IMR-90 (cell line): ENCODE measurements around the gene ROBO1. TPM values are rescaled to one million over a fixed set of nuclear protein-coding genes. Genes with fewer than 3 reads are reported as not detected.

Experiments used
- ATAC-seq: fragments of 200-7000 bp; cut with Tn5 transposase; 2 replicates; pipeline ENCODE4 v1.9.1; 2020; ENCODE audit warnings: low read depth, mild to moderate bottlenecking, moderate library complexity
- BruUV-seq: library from RNA; stranded (reverse); fragments of 400-500 nt; replicated peaks from 2 replicates; lab custom pipeline; 2021; lab: Mats Ljungman, UMichigan
- CTCF ChIA-PET: fragments of 300-600 bp; formaldehyde crosslinking; extraction: SDS; loops from one replicate; lab custom pipeline; 2021; ENCODE audit warnings: antibody characterized with exemption; lab: Yijun Ruan, JAX
- POLR2A ChIA-PET: fragments of 300-600 bp; sonication (Branson Sonifier 250); formaldehyde crosslinking; loops from one replicate; lab custom pipeline; 2022; ENCODE audit warnings: antibody characterized with exemption; ENCODE audit not compliant: unreplicated experiment; lab: Charles Lee
- DNase-seq: peaks from one replicate; pipeline ENCODE4 v3.0.0; 2013
- H2AFZ ChIP-seq: replicated peaks from 2 replicates; pipeline ENCODE3; 2013; ENCODE audit warnings: low read length, mild to moderate bottlenecking; ENCODE audit not compliant: poor library complexity
- H2AK5ac ChIP-seq: 2 replicates; pipeline ENCODE4 v1.6.1; 2013; ENCODE audit warnings: low read depth, low read length, inconsistent platforms
- H2AK9ac ChIP-seq: replicated peaks from 2 replicates; pipeline ENCODE3; 2013; ENCODE audit warnings: mild to moderate bottlenecking, low read depth, low read length, moderate library complexity; ENCODE audit not compliant: poor library complexity
- H2BK120ac ChIP-seq: 2 replicates; pipeline ENCODE4 v1.6.1; 2013; ENCODE audit warnings: low read depth, low read length, inconsistent platforms
- H2BK15ac ChIP-seq: 3 replicates; pipeline ENCODE4 v1.6.1; 2013; ENCODE audit warnings: low read depth, low read length, inconsistent platforms
- H2BK20ac ChIP-seq: 2 replicates; pipeline ENCODE4 v1.6.1; 2013; ENCODE audit warnings: low read depth, mild to moderate bottlenecking, inconsistent platforms, low read length, moderate library complexity
- H2BK5ac ChIP-seq: 2 replicates; pipeline ENCODE4 v1.6.1; 2013; ENCODE audit warnings: mild to moderate bottlenecking, low read depth, low read length, inconsistent platforms; ENCODE audit not compliant: poor library complexity, severe bottlenecking
- H3K14ac ChIP-seq: replicated peaks from 2 replicates; pipeline ENCODE4 v1.6.1; 2013; ENCODE audit warnings: low read depth, low read length, inconsistent platforms
- H3K18ac ChIP-seq: 2 replicates; pipeline ENCODE4 v1.6.1; 2013; ENCODE audit warnings: low read depth, low read length, control low read depth
- H3K23ac ChIP-seq: 2 replicates; pipeline ENCODE4 v1.6.1; 2013; ENCODE audit warnings: low read depth, low read length, inconsistent platforms
- H3K27ac ChIP-seq: 2 replicates; pipeline ENCODE4 v1.5.1; 2013; ENCODE audit warnings: mild to moderate bottlenecking, control low read depth, low read length; ENCODE audit not compliant: insufficient read depth
- H3K27me3 ChIP-seq: 2 replicates; pipeline ENCODE4 v1.6.1; 2013; ENCODE audit warnings: low read length; ENCODE audit not compliant: control insufficient read depth, insufficient read depth
- H3K36me3 ChIP-seq: 2 replicates; pipeline ENCODE4 v1.6.1; 2013; ENCODE audit warnings: low read length, mixed read lengths; ENCODE audit not compliant: control insufficient read depth, insufficient read depth
- H3K4ac ChIP-seq: 2 replicates; pipeline ENCODE4 v1.6.1; 2013; ENCODE audit warnings: low read depth, low read length, inconsistent platforms
- H3K4me1 ChIP-seq: 2 replicates; pipeline ENCODE4 v1.6.1; 2013; ENCODE audit warnings: low read length, mixed read lengths; ENCODE audit not compliant: control insufficient read depth, insufficient read depth
- H3K4me2 ChIP-seq: 2 replicates; pipeline ENCODE4 v1.6.1; 2013; ENCODE audit warnings: low read depth, mild to moderate bottlenecking, control low read depth, low read length, moderate library complexity
- H3K4me3 ChIP-seq: 2 replicates; pipeline ENCODE4 v1.5.1; 2013; ENCODE audit warnings: low read depth, mild to moderate bottlenecking, control low read depth, low read length, moderate library complexity; ENCODE audit not compliant: insufficient read depth
- H3K56ac ChIP-seq: 2 replicates; pipeline ENCODE4 v1.6.1; 2013; ENCODE audit warnings: low read length, inconsistent platforms; ENCODE audit not compliant: insufficient read depth; ENCODE audit errors: extremely low read depth
- H3K79me1 ChIP-seq, 2 experiments: 2 replicates each; pipeline ENCODE4 v1.6.1; 2013; ENCODE audit warnings: low read length in 2 of 2, inconsistent platforms in 1 of 2, low read depth in 1 of 2
- H3K9ac ChIP-seq: 2 replicates; pipeline ENCODE4 v1.6.1; 2013; ENCODE audit warnings: low read depth, low read length, control low read depth
- H3K9me1 ChIP-seq: 2 replicates; pipeline ENCODE4 v1.6.1; 2013; ENCODE audit warnings: low read length, inconsistent platforms; ENCODE audit not compliant: insufficient read depth
- H3K9me3 ChIP-seq: 2 replicates; pipeline ENCODE4 v1.6.1; 2013; ENCODE audit warnings: low read length; ENCODE audit not compliant: control insufficient read depth, insufficient read depth
- H4K20me1 ChIP-seq: 2 replicates; pipeline ENCODE4 v1.6.1; 2013; ENCODE audit warnings: low read length, inconsistent platforms; ENCODE audit not compliant: insufficient read depth
- H4K5ac ChIP-seq: 2 replicates; pipeline ENCODE4 v1.6.1; 2013; ENCODE audit warnings: mild to moderate bottlenecking, low read depth, low read length, control low read depth
- H4K8ac ChIP-seq, 2 experiments: 2 replicates each; pipeline ENCODE4 v1.6.1; 2013; ENCODE audit warnings: low read depth in 2 of 2, low read length in 2 of 2, control low read depth in 1 of 2, inconsistent platforms in 1 of 2
- H4K91ac ChIP-seq: 2 replicates; pipeline ENCODE4 v1.6.1; 2013; ENCODE audit warnings: low read depth, low read length, inconsistent platforms; ENCODE audit not compliant: insufficient read depth
- CHD1 ChIP-seq: IDR thresholded peaks from 2 replicates; pipeline ENCODE4 v1.6.1; 2012; ENCODE audit warnings: low read depth, low read length, improper control_type of control experiment
- MAFK ChIP-seq: IDR thresholded peaks from 2 replicates; pipeline ENCODE4 v1.6.1; 2012; ENCODE audit warnings: low read depth, low read length, improper control_type of control experiment
- MAZ ChIP-seq: IDR thresholded peaks from 2 replicates; pipeline ENCODE4 v1.6.1; 2012; ENCODE audit warnings: low read depth, mild to moderate bottlenecking, low read length, improper control_type of control experiment, moderate library complexity, borderline replicate concordance
- NFE2L2 ChIP-seq: fragments of 150-350 bp; IDR thresholded peaks from 2 replicates; pipeline ENCODE4 v1.6.1; 2016; ENCODE audit warnings: low read depth, mild to moderate bottlenecking, low read length
- POLR2A ChIP-seq: IDR thresholded peaks from 2 replicates; pipeline ENCODE4 v1.6.1; 2012; ENCODE audit warnings: mild to moderate bottlenecking, low read depth, low read length
- RCOR1 ChIP-seq: IDR thresholded peaks from 2 replicates; pipeline ENCODE4 v1.6.1; 2012; ENCODE audit warnings: mild to moderate bottlenecking, low read length, improper control_type of control experiment; ENCODE audit not compliant: insufficient replicate concordance
- SMC3 ChIP-seq: fragments of 150-350 bp; IDR thresholded peaks from 2 replicates; pipeline ENCODE4 v1.6.1; 2016; ENCODE audit warnings: low read depth, mild to moderate bottlenecking, antibody characterized with exemption, low read length, moderate library complexity
- USF2 ChIP-seq: fragments of 150-350 bp; IDR thresholded peaks from 2 replicates; pipeline ENCODE4 v1.6.1; 2017; ENCODE audit warnings: mild to moderate bottlenecking, antibody characterized with exemption, low read length, low read depth
- WGBS, 2 experiments: methylation state at CpG; one replicate each; pipeline versions ENCODE4 v1.1.5 to v1.1.7; 2013; ENCODE audit warnings: missing lambda C conversion rate in 2 of 2; ENCODE audit not compliant: insufficient read length in 1 of 2; ENCODE audit errors: extremely low coverage in 2 of 2; 5-methylcytosine and 5-hydroxymethylcytosine counted together
- dilution Hi-C: fragments of 300-500 bp; cut with HindIII; formaldehyde crosslinking; loops from one replicate; pipeline ENCODE4 v1.14.3; 2018; ENCODE audit warnings: low sequenced_read_pairs; ENCODE audit not compliant: unreplicated experiment
- in situ Hi-C: fragments of 300-500 bp; cut with MboI; formaldehyde crosslinking; loops from 3 replicates; pipeline ENCODE4 v1.14.3; 2019; ENCODE audit warnings: low sequenced_read_pairs, inconsistent platforms, mixed read lengths
- intact Hi-C: fragments of 100-400 bp; cut with micrococcal nuclease; formaldehyde crosslinking; loops from 2 replicates; pipeline ENCODE4 v1.10.0; 2022
- polyA plus RNA-seq, 3 experiments: library from polyadenylated mRNA; depleted of rRNA; stranded (reverse); fragments of >200 nt; gene quantifications; 2 replicates each; pipeline ENCODE4 v1.2.3, GENCODE V29; 2012; ENCODE audit warnings: low replicate concordance in 1 of 3
- total RNA-seq: library from RNA; depleted of rRNA; stranded (reverse); fragments of >200 nt; gene quantifications from 2 replicates; pipeline ENCODE4 v1.2.3, GENCODE V29; 2012

Gene ROBO1
- total and polyA plus RNA-seq, 2 of the 4 experiments (the other 2 are of a cell fraction): 24.1 to 53.9 TPM

DNA sequence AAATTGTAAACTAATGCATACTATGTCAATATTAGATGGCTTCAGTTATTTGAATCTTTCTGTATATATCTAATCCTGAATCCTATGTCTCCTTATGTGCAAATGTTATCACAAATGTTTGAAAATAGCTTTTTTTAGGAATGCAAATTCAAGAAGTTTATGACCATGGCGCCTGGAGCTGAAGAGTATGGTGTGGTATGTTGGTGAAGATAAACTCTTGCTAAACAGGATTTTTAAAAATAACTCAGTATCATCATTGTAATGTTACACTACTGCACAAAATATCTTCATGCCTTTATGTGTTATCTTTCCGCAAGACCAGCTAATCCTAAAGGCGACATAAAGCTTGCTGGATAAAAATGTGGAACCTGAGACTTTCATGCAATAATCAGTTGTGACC, 382.6 kb downstream of the ROBO1 start:
- no TSS peak for BruUV-seq
- no peak overlapping the region for H3K18ac ChIP-seq
- H2BK15ac ChIP-seq: no peak overlapping the region
- WGBS, 2 experiments: no CpG with 5 or more reads among the region's 3 CpGs
- H2BK20ac ChIP-seq: no peak overlapping the region
- no peak overlapping the region for H3K4me3 ChIP-seq
- H3K56ac ChIP-seq: no peak overlapping the region
- H2BK5ac ChIP-seq: no peak overlapping the region
- H3K9ac ChIP-seq: no peak overlapping the region
- TF ChIP-seq RCOR1 (no peak), POLR2A (no peak), MAFK (no peak), SMC3 (no peak), MAZ (no peak), NFE2L2 (no peak), USF2 (no peak), CHD1 (no peak)
- no peak overlapping the region for H3K27ac ChIP-seq
- no peak overlapping the region for H4K91ac ChIP-seq
- no peak overlapping the region for H2AFZ ChIP-seq
- H3K14ac ChIP-seq: no peak overlapping the region
- in situ Hi-C loops (no loop called here), dilution Hi-C loops (no loop called here), intact Hi-C loops (no loop called here)
- no peak overlapping the region for H4K5ac ChIP-seq
- no peaks in the 10 kb centered on the region for H3K79me1 ChIP-seq
- H3K27me3 ChIP-seq: no peaks in the 10 kb centered on the region
- no peaks in the 10 kb centered on the region for H3K9me1 ChIP-seq
- no peaks in the 10 kb centered on the region for H3K9me3 ChIP-seq
- ChIA-PET POLR2A (no interaction called here), CTCF (interaction anchor here (0.6 kb wide), 1 partner anchor 65 kb away, joined by 4 read pairs; no protein-coding TSS in a partner anchor)
- no peaks in the 10 kb centered on the region for H3K36me3 ChIP-seq
- DNase-seq (no peak), ATAC-seq (no peak)
- no peak overlapping the region for H4K8ac ChIP-seq
- H3K4ac ChIP-seq: no peak overlapping the region
- no peak overlapping the region for H3K4me2 ChIP-seq
- no peaks in the 10 kb centered on the region for H3K4me1 ChIP-seq
- no peak overlapping the region for H2BK120ac ChIP-seq
- no peaks in the 10 kb centered on the region for H4K20me1 ChIP-seq
- H2AK9ac ChIP-seq: no peak overlapping the region
- no peak overlapping the region for H2AK5ac ChIP-seq
- no peak overlapping the region for H3K23ac ChIP-seq
